ENCODE data around the gene TRIM66. TPM values are rescaled to one million over a fixed set of nuclear protein-coding genes. Genes with fewer than 3 reads are reported as not detected.

TRIM66 gene
- total RNA-seq, 2 experiments from 2014 or later: 24.7 to 28.4 TPM

GRCh38 chr11:8729837-8730696 lies 47.6 kb upstream of the TRIM66 start:
- Mint-ChIP-seq H3K9me3 (no peaks in the 10 kb centered on the region), H3K27me3 (peaks cover 3% of the 10 kb centered on the region), H3K27ac (no peak overlapping the region), H3K36me3 (ENCODE audit: low read depth) (no peaks in the 10 kb centered on the region), H3K4me3 (no peak overlapping the region), H3K4me1 (ENCODE audit: low read depth) (no peaks in the 10 kb centered on the region)
- ATAC-seq: no peak
- TF ChIP-seq CTCF (IDR thresholded peaks at IDR 0.05): no peak
- intact Hi-C loops (cut with micrococcal nuclease): no loop called here
- no peak for DNase-seq
- POLR2A ChIA-PET: interaction anchor here (0.7 kb wide), 1 partner anchor 72 kb away, joined by 3 read pairs; no protein-coding TSS in a partner anchor
- CTCF ChIA-PET: no interaction called here

- Mint-ChIP-seq H3K4me1 (ENCODE audit: low read depth) (no peaks in the 10 kb centered on the region), H3K27me3 (peaks cover 3% of the 10 kb centered on the region), H3K9me3 (no peaks in the 10 kb centered on the region), H3K4me3 (no peak overlapping the region), H3K36me3 (ENCODE audit: low read depth) (no peaks in the 10 kb centered on the region), H3K27ac (no peak overlapping the region)
- TF ChIP-seq CTCF (IDR thresholded peaks at IDR 0.05): no peak
- POLR2A ChIA-PET: no interaction called here
- intact Hi-C loops (cut with micrococcal nuclease): no loop called here
- DNase-seq: no peak
- no peak for ATAC-seq
- CTCF ChIA-PET: no interaction called here
These were observed 46.6 kb upstream of the TRIM66 start for GRCh38 chr11:8729067-8729466.

- TF ChIP-seq CTCF (IDR thresholded peaks at IDR 0.05): no peak
- Mint-ChIP-seq H3K27me3 (peaks cover 3% of the 10 kb centered on the region), H3K36me3 (ENCODE audit: low read depth) (no peaks in the 10 kb centered on the region), H3K27ac (no peak overlapping the region), H3K4me3 (no peak overlapping the region), H3K4me1 (ENCODE audit: low read depth) (no peaks in the 10 kb centered on the region), H3K9me3 (no peaks in the 10 kb centered on the region)
- ChIA-PET POLR2A (no interaction called here), CTCF (no interaction called here)
- DNase-seq (no peak), ATAC-seq (no peak)
- intact Hi-C loops (cut with micrococcal nuclease): no loop called here
These were observed 46.1 kb upstream of the TRIM66 start for GRCh38 chr11:8728563-8728962.

DNA sequence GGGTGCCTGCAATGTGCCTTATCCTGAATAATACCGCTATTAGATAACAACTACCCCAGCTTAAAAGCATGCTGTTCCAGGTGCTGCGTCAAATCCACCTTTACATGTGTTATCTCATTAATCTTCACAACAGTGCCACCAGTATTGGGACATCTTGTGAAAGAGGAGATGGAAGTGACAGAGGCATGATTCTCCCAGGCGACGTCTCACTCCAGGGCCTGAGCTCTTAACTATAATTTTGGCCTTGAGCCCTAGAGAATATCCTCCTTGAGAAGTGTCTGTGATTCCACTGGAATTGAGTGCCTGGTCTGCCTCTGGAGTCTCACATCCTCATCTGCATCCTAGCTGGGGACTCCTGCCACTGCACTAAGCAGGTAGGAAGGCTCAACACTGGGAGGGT lies 43.9 kb upstream of the TRIM66 start:
- CTCF ChIA-PET: no interaction called here
- intact Hi-C loops (cut with micrococcal nuclease): no loop called here
- H3K27ac Mint-ChIP-seq: no peak overlapping the region
- DNase-seq (no peak), ATAC-seq (no peak)
- TF ChIP-seq CTCF (IDR thresholded peaks at IDR 0.05): no peak
- H3K4me1 Mint-ChIP-seq (ENCODE audit: low read depth): no peaks in the 10 kb centered on the region
- no peaks in the 10 kb centered on the region for H3K9me3 Mint-ChIP-seq
- H3K27me3 Mint-ChIP-seq: peaks cover 8% of the 10 kb centered on the region
- H3K36me3 Mint-ChIP-seq (ENCODE audit: low read depth): no peaks in the 10 kb centered on the region
- POLR2A ChIA-PET: no interaction called here
- no peak overlapping the region for H3K4me3 Mint-ChIP-seq

- TF ChIP-seq CTCF (IDR thresholded peaks at IDR 0.05): no peak
- POLR2A ChIA-PET: no interaction called here
- intact Hi-C loops (cut with micrococcal nuclease): no loop called here
- Mint-ChIP-seq H3K9me3 (no peaks in the 10 kb centered on the region), H3K36me3 (ENCODE audit: low read depth) (no peaks in the 10 kb centered on the region), H3K4me1 (ENCODE audit: low read depth) (no peaks in the 10 kb centered on the region), H3K27me3 (peaks cover 11% of the 10 kb centered on the region), H3K27ac (no peak overlapping the region), H3K4me3 (no peak overlapping the region)
- DNase-seq: no peak
- CTCF ChIA-PET: no interaction called here
- no peak for ATAC-seq
These were observed 42.2 kb upstream of the TRIM66 start for GRCh38 chr11:8724682-8725081.

Measured in activated CD8-positive, alpha-beta T cell treated with anti-CD3 and anti-CD28 coated beads for 36 hours (primary cell).